Measurements from ENCODE around the gene MRI1.

MRI1 gene

GRCh38 chr19:13794398-13794756 lies 30.1 kb downstream of the MRI1 start:
- TF ChIP-seq GATA1 (IDR thresholded peaks at IDR 0.05; ENCODE audit: low read depth, low read length) (no peak), POLR2A (IDR thresholded peaks at IDR 0.05; ENCODE audit: low read length) (no peak)
- peak; percentile 56 to 69 for DNase-seq

GRCh38 chr19:13794757-13795589 lies 30.7 kb downstream of the MRI1 start, which contains the start of gene ZSWIM4:
Gene ZSWIM4, plus strand, starts transcription at chr19:13795443. Its CDS starts 206 bp downstream, at chr19:13795649.
- DNase-seq: peak; percentile 99
- TF ChIP-seq POLR2A (IDR thresholded peaks at IDR 0.05; ENCODE audit: low read length) (peak; percentile 54), GATA1 (IDR thresholded peaks at IDR 0.05; ENCODE audit: low read depth, low read length) (no peak)

GRCh38 chr19:13795595-13796300 lies 31.4 kb downstream of the MRI1 start:
- no peak for TF ChIP-seq GATA1 (IDR thresholded peaks at IDR 0.05; ENCODE audit: low read depth, low read length)
- TF ChIP-seq POLR2A (IDR thresholded peaks at IDR 0.05; ENCODE audit: low read length): no peak
- DNase-seq: peak in 1 of 2 experiments; percentile 38

- TF ChIP-seq GATA1 (IDR thresholded peaks at IDR 0.05; ENCODE audit: low read depth, low read length): no peak
- no peak for TF ChIP-seq POLR2A (IDR thresholded peaks at IDR 0.05; ENCODE audit: low read length)
Observed at GRCh38 chr19:13796301-13797057, 32.2 kb downstream of the MRI1 start.

GRCh38 chr19:13797058-13797440 lies 32.7 kb downstream of the MRI1 start:
- TF ChIP-seq POLR2A (IDR thresholded peaks at IDR 0.05; ENCODE audit: low read length) (no peak), GATA1 (IDR thresholded peaks at IDR 0.05; ENCODE audit: low read depth, low read length) (no peak)
- DNase-seq: no peak

More at GRCh38 chr19:13796301-13797057, 32.2 kb downstream of the MRI1 start:
- peak in 1 of 2 experiments; percentile 24 for DNase-seq

- no peak for TF ChIP-seq GATA1 (IDR thresholded peaks at IDR 0.05; ENCODE audit: low read depth, low read length)
- no peak for TF ChIP-seq POLR2A (IDR thresholded peaks at IDR 0.05; ENCODE audit: low read length)
- no peak for DNase-seq
Observed at GRCh38 chr19:13797870-13798269, 33.5 kb downstream of the MRI1 start.

- DNase-seq: no peak
- no peak for TF ChIP-seq POLR2A (IDR thresholded peaks at IDR 0.05; ENCODE audit: low read length)
- no peak for TF ChIP-seq GATA1 (IDR thresholded peaks at IDR 0.05; ENCODE audit: low read depth, low read length)
Observed at GRCh38 chr19:13799669-13800068, 35.3 kb downstream of the MRI1 start.

GRCh38 chr19:13803038-13803437 lies 38.7 kb downstream of the MRI1 start:
- TF ChIP-seq GATA1 (IDR thresholded peaks at IDR 0.05; ENCODE audit: low read depth, low read length): no peak
- TF ChIP-seq POLR2A (IDR thresholded peaks at IDR 0.05; ENCODE audit: low read length): no peak
- no peak for DNase-seq

- TF ChIP-seq GATA1 (IDR thresholded peaks at IDR 0.05; ENCODE audit: low read depth, low read length) (no peak), POLR2A (IDR thresholded peaks at IDR 0.05; ENCODE audit: low read length) (no peak)
- peak; percentile 30 to 51 for DNase-seq
Observed at GRCh38 chr19:13804830-13805683, 40.7 kb downstream of the MRI1 start.

- TF ChIP-seq GATA1 (IDR thresholded peaks at IDR 0.05; ENCODE audit: low read depth, low read length): no peak
- TF ChIP-seq POLR2A (IDR thresholded peaks at IDR 0.05; ENCODE audit: low read length): no peak
- no peak for DNase-seq
Observed at GRCh38 chr19:13806728-13807127, 42.4 kb downstream of the MRI1 start.

GRCh38 chr19:13807421-13808021 lies 43.2 kb downstream of the MRI1 start:
- TF ChIP-seq GATA1 (IDR thresholded peaks at IDR 0.05; ENCODE audit: low read depth, low read length): no peak
- no peak for TF ChIP-seq POLR2A (IDR thresholded peaks at IDR 0.05; ENCODE audit: low read length)
- no peak for DNase-seq

- TF ChIP-seq GATA1 (IDR thresholded peaks at IDR 0.05; ENCODE audit: low read depth, low read length) (no peak), POLR2A (IDR thresholded peaks at IDR 0.05; ENCODE audit: low read length) (no peak)
- DNase-seq: no peak
Observed at GRCh38 chr19:13808856-13809255, 44.5 kb downstream of the MRI1 start.

GRCh38 chr19:13812544-13812943 lies 48.2 kb downstream of the MRI1 start:
- no peak for DNase-seq
- TF ChIP-seq POLR2A (IDR thresholded peaks at IDR 0.05; ENCODE audit: low read length) (no peak), GATA1 (IDR thresholded peaks at IDR 0.05; ENCODE audit: low read depth, low read length) (no peak)
